NCI-H146 treated with DMSO at 0.1 percent for 48 hours (cell line): ENCODE measurements around the gene DNHD1.

Source experiments
- DNase-seq: peaks from one replicate; lab custom pipeline; 2025; ENCODE audit not compliant: unreplicated experiment; lab: John Stamatoyannopoulos, UW

Gene DNHD1

DNA sequence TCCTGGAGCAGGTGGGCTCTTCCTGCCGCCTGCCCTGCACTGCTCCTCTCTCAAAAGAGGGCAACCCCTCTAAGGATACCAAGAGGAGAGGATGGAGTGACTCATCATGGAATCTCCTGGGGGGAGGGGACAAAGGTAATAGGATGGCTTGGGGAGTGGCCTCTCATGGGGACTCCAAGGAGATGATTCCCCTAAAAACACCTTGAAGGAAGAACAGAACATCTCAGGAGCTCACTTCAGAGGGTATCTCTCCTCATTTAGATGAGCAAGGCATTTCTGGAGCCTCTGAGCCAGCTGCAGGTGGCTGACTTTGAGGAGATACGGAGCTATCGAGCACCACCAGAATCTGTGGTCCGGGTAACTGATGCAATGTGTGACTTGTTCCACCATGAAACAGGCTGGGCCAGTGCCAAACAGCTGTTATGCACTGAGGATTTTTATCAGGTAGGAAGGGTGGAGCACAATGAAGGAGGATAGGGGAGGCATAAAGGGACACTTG is 66.1 kb downstream of the DNHD1 start:
- no peak for DNase-seq

GRCh38 chr11:6563667-6564066 is 66.6 kb downstream of the DNHD1 start:
- DNase-seq, result no peak

DNA sequence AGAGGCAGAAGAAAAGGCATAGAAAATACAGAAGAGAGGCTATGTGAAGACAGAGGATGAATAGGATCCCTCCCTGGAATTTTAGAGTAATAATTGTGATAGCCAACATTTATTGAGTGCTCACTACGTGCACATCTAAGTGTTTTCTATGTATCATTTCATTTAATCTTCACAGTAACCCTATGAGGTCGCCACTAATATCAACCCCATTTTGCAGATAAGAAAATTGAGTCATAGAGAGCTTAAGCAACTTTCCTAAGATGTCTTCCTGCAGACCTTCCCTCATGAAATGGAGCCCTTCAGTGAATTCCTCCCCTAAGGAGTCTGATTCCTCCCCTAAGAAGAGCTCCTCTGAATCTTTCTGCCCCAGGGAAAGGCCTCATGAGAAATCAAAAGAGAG is 68.2 kb downstream of the DNHD1 start:
- no peak for DNase-seq

GRCh38 chr11:6565988-6566703 is 69.1 kb downstream of the DNHD1 start:
- DNase-seq, result no peak

- no peak for DNase-seq
These were observed 69.8 kb downstream of the DNHD1 start for GRCh38 chr11:6566704-6567370.

DNA sequence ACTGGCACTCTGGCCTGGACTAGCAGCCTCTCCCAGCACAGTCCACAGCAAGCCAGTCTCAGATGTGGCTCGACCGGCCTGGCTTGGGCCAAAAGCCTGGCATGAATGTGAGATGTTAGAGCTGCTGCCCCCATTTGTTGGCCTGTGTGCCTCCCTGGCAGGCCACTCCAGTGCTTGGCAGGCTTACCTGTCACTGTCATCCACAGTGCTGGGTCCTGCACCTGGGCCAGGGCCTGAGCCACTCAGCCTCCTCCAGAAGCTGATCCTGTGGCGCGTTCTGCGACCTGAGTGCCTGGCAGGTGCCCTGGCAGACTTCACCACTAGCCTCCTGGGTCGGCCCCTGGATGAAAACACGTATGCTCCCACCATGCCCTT is 70.3 kb downstream of the DNHD1 start:
- DNase-seq, result no peak

DNA sequence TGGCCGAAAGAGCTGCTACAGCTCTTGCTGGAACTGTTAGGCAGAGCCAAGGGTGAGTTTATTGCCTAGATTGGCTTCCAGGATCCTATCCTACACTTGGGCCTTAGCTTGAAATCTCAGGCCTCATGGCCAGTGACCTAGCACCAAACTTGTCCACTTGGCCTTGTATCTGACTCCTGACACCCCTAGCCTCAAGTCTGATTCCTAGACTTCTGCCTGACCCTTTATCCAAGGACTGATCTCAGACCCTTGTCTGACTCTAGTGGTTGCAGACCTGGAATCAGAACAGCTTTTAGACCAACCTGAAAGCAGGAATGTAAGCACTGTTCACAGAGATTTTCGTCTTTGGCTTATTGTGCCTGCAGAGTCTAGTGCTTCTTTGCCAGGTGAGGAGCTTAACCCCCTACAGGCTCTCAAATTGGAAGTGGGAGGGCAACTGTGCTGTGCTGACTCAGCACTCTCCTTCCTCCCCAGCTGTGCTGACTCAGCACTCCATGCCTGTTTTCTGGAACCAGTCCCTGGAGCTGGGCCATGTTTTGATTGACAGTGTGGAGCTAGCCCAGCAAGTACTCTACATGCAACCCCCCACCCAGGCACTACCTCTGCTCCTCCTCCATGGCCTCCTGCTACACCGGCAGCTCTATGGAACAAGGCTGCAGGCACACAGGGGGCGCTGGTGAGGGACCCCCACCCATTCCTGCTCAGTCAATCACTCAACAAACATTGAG is 71.3 kb downstream of the DNHD1 start:
- DNase-seq, result no peak

- DNase-seq, result no peak
These were observed 72.6 kb downstream of the DNHD1 start for GRCh38 chr11:6569706-6570105.

GRCh38 chr11:6570691-6571427 is 73.8 kb downstream of the DNHD1 start:
- DNase-seq, result no peak

DNA sequence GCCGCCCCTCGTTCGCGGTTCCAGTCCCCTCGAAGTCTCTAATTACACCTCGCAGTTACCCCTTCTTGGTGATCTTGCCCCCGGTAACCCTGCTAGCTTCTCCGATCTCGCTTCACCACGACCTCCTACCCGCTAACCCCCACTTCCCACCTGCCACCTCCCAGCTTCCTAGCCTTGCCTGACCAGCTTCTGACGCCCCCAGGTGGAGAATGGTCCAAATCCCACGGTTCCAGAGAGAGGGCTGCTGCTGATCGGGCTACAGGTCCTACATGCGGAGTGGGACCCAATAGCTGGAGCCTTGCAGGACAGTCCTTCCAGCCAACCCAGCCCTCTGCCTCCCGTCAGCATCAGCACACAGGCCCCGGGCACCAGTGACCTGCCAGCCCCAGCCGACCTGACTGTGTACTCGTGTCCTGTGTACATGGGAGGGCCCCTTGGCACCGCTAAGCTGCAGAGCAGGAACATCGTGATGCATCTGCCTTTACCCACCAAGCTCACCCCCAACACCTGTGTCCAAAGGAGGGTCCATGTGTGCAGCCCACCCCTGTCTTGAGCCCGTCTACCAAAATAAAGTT is 74.4 kb downstream of the DNHD1 start:
- DNase-seq, result no peak

- no peak for DNase-seq
These were observed 75.1 kb downstream of the DNHD1 start for GRCh38 chr11:6572215-6572614.

DNA sequence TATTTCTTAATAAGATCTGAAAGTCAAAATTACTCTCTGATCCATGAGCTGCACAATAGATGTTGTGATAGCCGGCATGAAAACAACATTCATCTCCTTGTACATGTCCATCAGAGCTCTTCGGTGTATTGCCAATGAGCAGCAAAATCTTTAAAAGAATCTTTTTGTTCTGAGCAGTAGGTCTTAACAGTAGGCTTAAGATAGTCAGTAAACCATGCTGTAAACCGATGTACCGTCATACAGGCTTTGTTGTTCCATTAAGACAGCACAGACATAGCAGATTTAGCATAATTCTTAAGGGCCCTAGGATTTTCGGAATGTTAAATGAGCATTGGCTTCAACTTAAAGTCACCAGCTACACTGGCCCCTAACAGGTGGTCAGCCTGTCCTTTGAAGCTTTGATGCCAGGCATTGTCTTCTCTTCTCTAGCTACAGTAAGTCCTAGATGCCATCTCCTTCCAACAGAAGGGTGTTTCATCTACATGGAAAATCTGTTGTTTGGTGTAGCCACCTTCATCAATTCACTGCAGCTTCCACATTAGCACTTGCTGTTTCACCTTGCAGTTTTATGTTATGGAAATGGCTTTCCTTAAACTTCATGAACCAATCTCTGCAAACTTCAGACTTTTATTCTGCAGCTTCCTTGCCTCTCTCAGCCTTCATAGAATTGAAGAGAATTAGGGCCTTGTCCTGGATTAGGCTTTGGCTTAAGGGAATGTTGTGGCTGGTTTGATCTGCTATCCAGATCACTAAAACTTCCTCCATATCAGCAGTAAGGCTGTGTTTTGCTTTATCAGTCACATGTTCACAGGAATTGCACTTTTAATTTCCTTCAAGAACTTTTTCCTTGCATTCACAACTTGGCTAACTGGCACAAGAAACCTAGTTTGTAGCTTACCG is 78.0 kb downstream of the DNHD1 start:
- no peak for DNase-seq

DNA sequence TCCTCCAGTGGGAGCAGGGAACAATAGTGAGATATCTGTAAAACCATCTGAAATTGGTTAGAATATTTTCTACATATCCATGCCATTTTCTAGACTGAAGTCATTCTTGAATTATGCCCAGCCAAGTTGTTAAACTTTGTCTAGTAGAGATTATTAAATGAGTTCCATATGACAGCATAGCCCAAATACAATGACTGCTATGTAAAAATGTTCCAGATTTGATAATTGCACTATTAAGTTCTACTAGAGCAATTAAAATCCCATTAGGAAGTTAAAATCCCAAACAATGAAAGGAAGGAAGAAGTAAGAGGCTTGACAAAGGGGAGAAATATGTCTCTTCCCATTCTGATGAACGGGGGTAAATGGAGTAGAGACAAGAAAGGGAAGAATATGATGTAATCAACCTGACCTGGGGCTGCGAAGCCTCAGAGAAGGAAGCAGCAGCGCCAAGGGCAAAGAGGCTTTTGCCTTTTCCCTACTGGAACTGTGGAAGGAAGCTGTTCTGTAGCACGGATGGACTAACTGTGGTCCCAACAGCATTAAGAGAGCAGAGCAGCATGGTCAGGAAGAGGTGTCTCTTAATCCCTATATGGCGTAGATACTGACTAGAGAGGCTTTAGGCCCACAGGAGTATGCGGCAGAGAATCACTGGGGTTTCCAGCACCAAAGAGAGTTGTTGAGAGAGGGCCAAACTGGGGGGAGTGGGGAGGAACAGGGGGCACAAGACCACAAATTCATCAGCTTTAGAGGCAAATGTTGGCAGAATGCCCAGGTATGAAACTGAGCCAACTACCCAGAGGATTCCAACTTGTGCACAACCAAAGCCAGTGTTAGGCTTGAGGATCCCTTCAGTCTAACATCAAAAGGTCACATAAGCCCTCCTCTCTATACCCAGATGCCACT is 79.6 kb downstream of the DNHD1 start:
- no peak for DNase-seq

- DNase-seq, result no peak
These were observed 81.1 kb downstream of the DNHD1 start for GRCh38 chr11:6578134-6578533.

DNA sequence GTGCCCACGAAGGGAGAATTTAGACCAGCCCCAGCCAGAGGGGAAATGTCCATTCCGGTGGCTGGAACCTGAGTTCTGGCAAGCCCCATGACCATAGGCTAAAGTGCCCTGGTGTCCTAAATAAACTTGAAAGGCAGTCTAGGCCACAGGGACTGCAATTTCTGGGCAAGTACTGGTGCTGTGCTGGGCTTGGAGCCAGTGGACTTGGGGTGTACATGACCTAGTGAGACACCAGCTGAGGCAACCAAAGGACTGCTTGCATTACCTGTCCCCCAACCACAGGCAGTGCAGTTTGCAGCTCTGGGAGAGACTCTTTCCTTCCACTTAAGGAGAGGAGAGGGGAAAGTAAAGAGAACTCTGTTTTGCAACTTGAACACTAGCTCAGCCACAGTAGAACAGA is 82.6 kb downstream of the DNHD1 start:
- DNase-seq, result no peak

DNA sequence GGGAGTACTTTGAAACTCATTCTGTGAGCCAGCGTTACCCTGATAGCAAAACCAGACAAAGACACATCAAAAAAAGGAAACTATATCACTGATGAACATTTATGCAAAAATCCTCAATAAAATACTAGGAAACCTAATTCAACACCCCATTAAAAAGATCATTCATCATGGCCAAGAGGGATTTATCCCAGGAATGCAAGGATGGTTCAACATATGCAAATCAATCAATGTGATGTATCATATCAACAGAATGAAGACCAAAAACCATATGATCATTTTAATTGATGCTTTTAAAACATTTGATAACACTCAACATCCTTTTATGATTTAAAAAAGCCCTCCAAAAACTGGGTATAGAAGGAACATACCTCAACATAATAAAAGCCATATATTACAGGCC is 86.5 kb downstream of the DNHD1 start:
- no peak for DNase-seq

DNA sequence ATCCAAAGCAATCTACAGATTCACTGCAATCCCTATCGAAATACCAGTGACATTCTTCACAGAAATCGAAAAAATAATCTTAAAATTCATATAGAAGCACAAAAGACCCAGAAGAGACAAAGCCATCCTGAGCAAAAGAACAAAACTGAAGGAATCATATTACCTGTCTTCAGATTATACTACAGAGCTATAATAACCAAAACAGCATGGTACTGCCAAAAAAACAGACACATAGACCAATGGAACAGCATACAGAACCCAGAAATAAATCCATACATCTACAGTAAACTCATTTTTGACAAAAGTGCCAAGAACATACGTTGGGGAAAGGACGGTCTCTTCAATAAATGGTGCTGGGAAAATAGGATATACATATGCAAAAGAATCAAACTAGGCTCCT is 87.4 kb downstream of the DNHD1 start:
- DNase-seq, result no peak

DNA sequence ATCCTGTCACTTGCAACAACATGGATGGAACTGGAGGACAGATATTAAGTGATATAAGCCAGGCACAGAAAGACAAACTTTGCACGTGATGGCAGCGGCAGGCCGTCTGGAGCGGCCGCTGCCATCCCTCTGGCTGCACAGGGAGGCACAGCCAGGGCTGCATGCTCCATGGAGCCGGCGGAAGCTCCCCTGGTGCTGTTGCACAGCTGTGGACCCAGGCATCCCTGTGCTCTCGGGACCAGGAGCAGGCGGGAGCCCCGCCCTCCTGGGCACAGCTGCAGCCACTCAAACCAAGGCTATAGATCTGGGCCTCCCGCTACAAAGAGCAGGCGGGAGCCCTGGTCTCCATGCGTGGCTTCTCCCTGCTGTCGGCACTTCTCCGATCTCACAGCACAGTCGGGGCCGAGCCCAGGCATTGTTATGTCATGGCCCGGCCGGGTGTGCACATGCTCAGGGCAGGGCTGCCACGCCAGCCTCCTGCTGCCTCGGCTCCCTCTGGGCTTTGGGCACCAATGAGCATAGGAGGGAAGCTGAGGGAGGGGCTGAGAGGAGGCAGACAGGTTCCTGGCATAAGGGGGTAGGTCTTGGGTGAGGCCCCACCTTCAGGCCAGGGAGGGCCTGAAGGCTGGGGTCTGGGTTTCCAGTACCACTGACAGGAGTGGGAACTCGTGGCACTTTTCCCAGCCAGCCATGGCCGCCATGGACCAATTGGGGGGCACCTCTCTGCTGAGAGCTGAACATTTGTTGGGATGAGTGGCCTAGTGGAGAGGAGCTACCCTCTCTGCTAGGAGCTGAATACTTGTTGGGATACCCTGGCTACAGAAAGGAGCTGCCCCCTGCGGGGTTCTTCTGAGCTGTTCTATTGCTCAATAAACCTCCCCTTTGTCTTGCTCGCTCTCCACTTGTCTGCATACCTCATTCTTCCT is 89.6 kb downstream of the DNHD1 start:
- DNase-seq, result peak; percentile 34
